HepG2 (cell line): ENCODE data around the gene C16orf54. TPM values are rescaled to one million over a fixed set of nuclear protein-coding genes. Genes with fewer than 3 reads are reported as not detected.

Experiments
- ATAC-seq: fragments of 200-7000 bp; cut with Tn5 transposase; 3 replicates; pipeline ENCODE4 v1.9.1; 2020; ENCODE audit warnings: mild to moderate bottlenecking, moderate library complexity
- BruUV-seq: library from RNA; stranded (reverse); fragments of 400-500 nt; replicated peaks from 2 replicates; lab custom pipeline; 2021; lab: Mats Ljungman, UMichigan
- CTCF ChIA-PET: fragments of 300-600 bp; formaldehyde crosslinking; extraction: SDS; loops from one replicate; lab custom pipeline; 2021; ENCODE audit warnings: low total read pairs, inconsistent platforms, low intra/inter-chr PET ratio; lab: Yijun Ruan, JAX
- POLR2A ChIA-PET: fragments of 350-600 bp; sonication (Branson Sonifier 250); formaldehyde crosslinking; loops from one replicate; lab custom pipeline; 2020; ENCODE audit warnings: antibody characterized with exemption, inconsistent platforms; lab: Yijun Ruan, JAX
- DNase-seq: peaks from one replicate; pipeline ENCODE4 v3.0.0-alpha.2; 2015; ENCODE audit warnings: low spot score
- FAIRE-seq: peaks from 3 replicates; lab custom pipeline; 2011; peaks lifted over from hg19 to GRCh38; lab: Jason Lieb, UNC
- H2AFZ ChIP-seq: one replicate; pipeline ENCODE4 v1.6.1; 2011; ENCODE audit warnings: low read length, inconsistent platforms
- H3K27ac ChIP-seq: fragments of 300-600 bp; 3 replicates; pipeline ENCODE4 v1.8.0; 2011; ENCODE audit warnings: mixed run types, mild to moderate bottlenecking, mixed read lengths, low read length, inconsistent platforms; ENCODE audit not compliant: insufficient read depth; ENCODE audit errors: extremely low read length
- H3K27me3 ChIP-seq, 2 experiments: fragments of 200-600 bp in 1 of 2; 2 replicates in 1 of 2; 3 replicates in 1 of 2; pipeline versions ENCODE4 v1.6.0 to v1.8.0; 2011; ENCODE audit warnings: low read length in 2 of 2, mild to moderate bottlenecking in 2 of 2, moderate library complexity in 2 of 2, inconsistent platforms in 1 of 2; ENCODE audit not compliant: insufficient read depth in 2 of 2, control insufficient read depth in 1 of 2
- H3K36me3 ChIP-seq, 2 experiments: fragments of 200-600 bp in 1 of 2; replicated peaks in 1 of 2; 2 replicates in 1 of 2; 3 replicates in 1 of 2; pipeline versions ENCODE4 v1.5.1 to v1.8.0; 2011; ENCODE audit warnings: low read length in 2 of 2, inconsistent platforms in 1 of 2; ENCODE audit not compliant: insufficient read depth in 2 of 2, control insufficient read depth in 1 of 2
- H3K4me1 ChIP-seq: 2 replicates; pipeline ENCODE4 v1.5.1; 2012; ENCODE audit warnings: low read length, inconsistent platforms; ENCODE audit not compliant: insufficient read depth
- H3K4me2 ChIP-seq: 2 replicates; pipeline ENCODE4 v1.6.0; 2011; ENCODE audit warnings: low read depth, low read length, inconsistent platforms
- H3K4me3 ChIP-seq, 3 experiments: fragments of 200-600 bp in 1 of 3; sonication (generic), shearing (Covaris generic) in 1 of 3; replicated peaks in 1 of 3; 2 replicates each; pipeline ENCODE4 v1.5.1; 2011 to 2016; ENCODE audit warnings: low read length in 3 of 3, inconsistent platforms in 2 of 3, low read depth in 2 of 3, mild to moderate bottlenecking in 2 of 3, control low read depth in 1 of 3, mixed read lengths in 1 of 3; ENCODE audit not compliant: insufficient read depth in 1 of 3
- H3K79me2 ChIP-seq: one replicate; pipeline ENCODE4 v1.6.1; 2011; ENCODE audit warnings: low read length, inconsistent platforms; ENCODE audit not compliant: insufficient read depth
- H3K9ac ChIP-seq: 2 replicates; pipeline ENCODE4 v1.6.0; 2011; ENCODE audit warnings: mild to moderate bottlenecking, low read depth, low read length, inconsistent platforms; ENCODE audit not compliant: insufficient read depth
- H3K9me3 ChIP-seq: 2 replicates; pipeline ENCODE4 v1.5.1; 2012; ENCODE audit warnings: mild to moderate bottlenecking, low read length
- H4K20me1 ChIP-seq: 2 replicates; pipeline ENCODE4 v1.6.0; 2011; ENCODE audit warnings: inconsistent platforms, mild to moderate bottlenecking, low read length, moderate library complexity; ENCODE audit not compliant: insufficient read depth
- CEBPB ChIP-seq: IDR thresholded peaks from 2 replicates; pipeline ENCODE4 v1.6.1; 2011; ENCODE audit warnings: low read depth, low read length, improper control_type of control experiment, borderline replicate concordance
- DMAP1 ChIP-seq: IDR thresholded peaks from 2 replicates; pipeline ENCODE4 v1.6.1; 2016
- HDAC6 ChIP-seq: fragments of 200-600 bp; sonication (generic); IDR thresholded peaks from 2 replicates; pipeline ENCODE4 v1.7.0; 2017; ENCODE audit warnings: mild to moderate bottlenecking, antibody characterized with exemption, low read length, low read depth
- HMGXB4 ChIP-seq, 2 experiments: sonication (generic) in 1 of 2; formaldehyde crosslinking in 1 of 2; IDR thresholded peaks; 2 replicates each; pipeline versions ENCODE4 v1.4.0 to v1.6.1; 2018 to 2020; ENCODE audit warnings: missing genetic modification reagents in 2 of 2, borderline replicate concordance in 1 of 2, low read depth in 1 of 2, mild to moderate bottlenecking in 1 of 2, missing biosample characterization in 1 of 2
- IRF1 ChIP-seq: sonication (generic); formaldehyde crosslinking; IDR thresholded peaks from 2 replicates; pipeline ENCODE4 v1.4.0; 2020; ENCODE audit warnings: low read depth, mild to moderate bottlenecking, missing genetic modification reagents
- RNF2 ChIP-seq: fragments of 450-650 bp; conservative IDR thresholded peaks from 2 replicates; pipeline ENCODE4 v1.6.1; 2016; ENCODE audit warnings: low read depth
- SSRP1 ChIP-seq: IDR thresholded peaks from 2 replicates; pipeline ENCODE4 v1.6.1; 2016; ENCODE audit warnings: control low read depth
- ZFY ChIP-seq: sonication (generic); formaldehyde crosslinking; IDR thresholded peaks from 2 replicates; pipeline ENCODE4 v1.4.0; 2020; ENCODE audit warnings: missing genetic modification reagents
- ZNF550 ChIP-seq: sonication (generic); formaldehyde crosslinking; IDR thresholded peaks from 2 replicates; pipeline ENCODE4 v1.4.0; 2020; ENCODE audit warnings: mild to moderate bottlenecking, missing genetic modification reagents, borderline replicate concordance
- ZNF558 ChIP-seq: sonication (generic); formaldehyde crosslinking; IDR thresholded peaks from 2 replicates; pipeline ENCODE4 v1.9.0; 2022; ENCODE audit warnings: mild to moderate bottlenecking, missing genetic modification reagents, borderline replicate concordance
- ZNF562 ChIP-seq: sonication (generic); formaldehyde crosslinking; IDR thresholded peaks from 2 replicates; pipeline ENCODE4 v1.8.0; 2022; ENCODE audit warnings: missing genetic modification reagents, borderline replicate concordance
- ZNF569 ChIP-seq: sonication (generic); formaldehyde crosslinking; IDR thresholded peaks from 2 replicates; pipeline ENCODE4 v1.5.0; 2020; ENCODE audit warnings: mild to moderate bottlenecking, missing genetic modification reagents, moderate library complexity, borderline replicate concordance
- ZNF691 ChIP-seq: sonication (generic); formaldehyde crosslinking; IDR thresholded peaks from 2 replicates; pipeline ENCODE4 v1.4.0; 2020; ENCODE audit warnings: missing genetic modification reagents, low read depth, mild to moderate bottlenecking, borderline replicate concordance
- ZNF850 ChIP-seq: sonication (generic); formaldehyde crosslinking; conservative IDR thresholded peaks from 2 replicates; pipeline ENCODE4 v1.9.0; 2021; ENCODE audit warnings: mild to moderate bottlenecking, missing genetic modification reagents
- WGBS: methylation state at CpG from one replicate; pipeline ENCODE4 v1.1.6; 2017; ENCODE audit warnings: low lambda C conversion rate; 5-methylcytosine and 5-hydroxymethylcytosine counted together
- in situ Hi-C: cut with HindIII; loops from 2 replicates; pipeline ENCODE4 v1.10.0; 2017; ENCODE audit warnings: low pct_unique_long_range_greater_than_20kb; ENCODE audit not compliant: extremely low pct_ligation_motif_present
- intact Hi-C: fragments of 100-400 bp; cut with micrococcal nuclease; formaldehyde crosslinking; loops from one replicate; pipeline ENCODE4 v1.10.0; 2022; ENCODE audit not compliant: unreplicated experiment
- polyA plus RNA-seq, 8 experiments: library from polyadenylated mRNA; depleted of rRNA in 3 of 8; stranded (reverse) in 7 of 8; unstranded in 1 of 8; fragments of >200 nt; fragmentation: Illumina TruSeq in 4 of 8; extraction: Trizol in 4 of 8; gene quantifications; 2 replicates each; pipeline versions ENCODE4 v1.2.1 to v1.2.3, GENCODE V29; 2011 to 2016; ENCODE audit warnings: low read depth in 4 of 8, missing spikeins in 1 of 8, mixed read lengths in 1 of 8; ENCODE audit not compliant: insufficient read depth in 1 of 8
- total RNA-seq, 5 experiments: library from RNA; depleted of rRNA; stranded (reverse); fragments of >200 nt; fragmentation: Illumina TruSeq; extraction: Trizol; gene quantifications; 2 replicates each; pipeline ENCODE4 v1.2.3, GENCODE V29; 2016; ENCODE audit warnings: low read depth in 1 of 5

Gene C16orf54
- total and polyA plus RNA-seq, 2 of the 13 experiments (the other 11 are each of a cell fraction or from before 2014, with no cell fraction given): not detected

GRCh38 chr16:29770250-29770929 is 24.6 kb upstream of the C16orf54 start (continued):
- TF ChIP-seq HDAC6 (no peak), RNF2 (no peak), HMGXB4 (CRISPR knock-in tag; IDR thresholded peaks at IDR 0.05; ENCODE audit: borderline replicate concordance in 1 of 2, low read depth in 1 of 2) (no peak), ZNF550 (CRISPR knock-in tag) (no peak), ZNF691 (CRISPR knock-in tag) (no peak), CEBPB (no peak), ZNF558 (CRISPR knock-in tag) (no peak), ZNF562 (CRISPR knock-in tag) (no peak)

- POLR2A ChIA-PET: interaction anchor here (1.1 kb wide), 1 partner anchor 11 kb away, joined by 4 read pairs; no protein-coding TSS in a partner anchor
- CTCF ChIA-PET: no interaction called here
- BruUV-seq: no TSS peak
- TF ChIP-seq IRF1 (no peak), ZNF850 (CRISPR knock-in tag) (no peak), ZNF569 (CRISPR knock-in tag) (no peak), DMAP1 (CRISPR knock-in tag) (no peak), ZFY (CRISPR knock-in tag) (no peak), SSRP1 (no peak)
Measured at GRCh38 chr16:29769507-29769906, 23.7 kb upstream of the C16orf54 start.

More at GRCh38 chr16:29769507-29769906, 23.7 kb upstream of the C16orf54 start:
- Histone ChIP-seq H3K4me2 (no peak overlapping the region), H4K20me1 (no peaks in the 10 kb centered on the region), H3K9ac (no peak overlapping the region), H3K36me3 (no peaks in the 10 kb centered on the region), H3K27me3 (no peaks in the 10 kb centered on the region; a peak in 1 of 5 replicates), H3K79me2 (no peaks in the 10 kb centered on the region), H3K9me3 (no peaks in the 10 kb centered on the region), H3K4me1 (peaks cover 74% of the 10 kb centered on the region), H2AFZ (no peak overlapping the region), H3K4me3 (no peak overlapping the region), H3K27ac (no peak overlapping the region)
- no peak for DNase-seq
- ATAC-seq: no peak
- in situ Hi-C loops (no loop called here), intact Hi-C loops (no loop called here)
- FAIRE-seq: no peak
- 77% methylated on average over 2 of the region's 2 CpGs for WGBS
